HL-60 (cell line): ENCODE results near the gene RAB10.

Experiments
- DNase-seq, 2 experiments: peaks; one replicate each; pipeline ENCODE4 v3.0.0-alpha.2; 2010 to 2020; ENCODE audit warnings: low read depth in 1 of 2, low spot score in 1 of 2
- H3K27ac ChIP-seq: fragments of 250-450 bp; sonication (Bioruptor Pico); replicated peaks from 2 replicates; pipeline ENCODE4 v1.5.1; 2020; ENCODE audit warnings: mild to moderate bottlenecking, moderate library complexity
- H3K27me3 ChIP-seq: fragments of 250-450 bp; sonication (Bioruptor Pico); 2 replicates; pipeline ENCODE4 v1.5.1; 2021; ENCODE audit warnings: mild to moderate bottlenecking, moderate library complexity; ENCODE audit not compliant: insufficient read depth, poor library complexity, severe bottlenecking
- H3K4me3 ChIP-seq: replicated peaks from 2 replicates; pipeline ENCODE4 v1.5.1; 2011; ENCODE audit warnings: mild to moderate bottlenecking, control low read depth, low read length; ENCODE audit not compliant: insufficient read depth
- CTCF ChIP-seq: IDR thresholded peaks from one replicate; pipeline ENCODE4 v1.5.1; 2011; ENCODE audit warnings: low read length, control low read depth, inconsistent platforms; ENCODE audit not compliant: insufficient read depth
- GABPA ChIP-seq: IDR thresholded peaks from 2 replicates; pipeline ENCODE4 v1.6.1; 2012; ENCODE audit warnings: low read depth
- POLR2AphosphoS5 ChIP-seq: IDR thresholded peaks from 2 replicates; pipeline ENCODE4 v1.6.1; 2012; ENCODE audit warnings: low read depth
- SPI1 ChIP-seq: IDR thresholded peaks from 2 replicates; pipeline ENCODE4 v1.6.1; 2012; ENCODE audit warnings: low read depth, mild to moderate bottlenecking, borderline replicate concordance
- TF ChIP-seq, protein P1 (sequence below): IDR thresholded peaks from 2 replicates; pipeline ENCODE4 v1.6.1; 2012; ENCODE audit warnings: low read depth; ENCODE audit not compliant: insufficient replicate concordance

Gene RAB10

GRCh38 chr2:26001743-26002351 lies 32.0 kb upstream of the RAB10 start:
- peak; percentile 44 to 70 for DNase-seq
- Histone ChIP-seq H3K27ac (peak overlapping the region; percentile 87), H3K27me3 (no peaks in the 10 kb centered on the region), H3K4me3 (no peak overlapping the region)
- TF ChIP-seq CTCF (no peak), SPI1 (peak; percentile 5; the same call in 1 of the 2 replicates), POLR2AphosphoS5 (no peak), GABPA (no peak)
- TF ChIP-seq, protein P1, sequence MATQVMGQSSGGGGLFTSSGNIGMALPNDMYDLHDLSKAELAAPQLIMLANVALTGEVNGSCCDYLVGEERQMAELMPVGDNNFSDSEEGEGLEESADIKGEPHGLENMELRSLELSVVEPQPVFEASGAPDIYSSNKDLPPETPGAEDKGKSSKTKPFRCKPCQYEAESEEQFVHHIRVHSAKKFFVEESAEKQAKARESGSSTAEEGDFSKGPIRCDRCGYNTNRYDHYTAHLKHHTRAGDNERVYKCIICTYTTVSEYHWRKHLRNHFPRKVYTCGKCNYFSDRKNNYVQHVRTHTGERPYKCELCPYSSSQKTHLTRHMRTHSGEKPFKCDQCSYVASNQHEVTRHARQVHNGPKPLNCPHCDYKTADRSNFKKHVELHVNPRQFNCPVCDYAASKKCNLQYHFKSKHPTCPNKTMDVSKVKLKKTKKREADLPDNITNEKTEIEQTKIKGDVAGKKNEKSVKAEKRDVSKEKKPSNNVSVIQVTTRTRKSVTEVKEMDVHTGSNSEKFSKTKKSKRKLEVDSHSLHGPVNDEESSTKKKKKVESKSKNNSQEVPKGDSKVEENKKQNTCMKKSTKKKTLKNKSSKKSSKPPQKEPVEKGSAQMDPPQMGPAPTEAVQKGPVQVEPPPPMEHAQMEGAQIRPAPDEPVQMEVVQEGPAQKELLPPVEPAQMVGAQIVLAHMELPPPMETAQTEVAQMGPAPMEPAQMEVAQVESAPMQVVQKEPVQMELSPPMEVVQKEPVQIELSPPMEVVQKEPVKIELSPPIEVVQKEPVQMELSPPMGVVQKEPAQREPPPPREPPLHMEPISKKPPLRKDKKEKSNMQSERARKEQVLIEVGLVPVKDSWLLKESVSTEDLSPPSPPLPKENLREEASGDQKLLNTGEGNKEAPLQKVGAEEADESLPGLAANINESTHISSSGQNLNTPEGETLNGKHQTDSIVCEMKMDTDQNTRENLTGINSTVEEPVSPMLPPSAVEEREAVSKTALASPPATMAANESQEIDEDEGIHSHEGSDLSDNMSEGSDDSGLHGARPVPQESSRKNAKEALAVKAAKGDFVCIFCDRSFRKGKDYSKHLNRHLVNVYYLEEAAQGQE, result no peak

DNA sequence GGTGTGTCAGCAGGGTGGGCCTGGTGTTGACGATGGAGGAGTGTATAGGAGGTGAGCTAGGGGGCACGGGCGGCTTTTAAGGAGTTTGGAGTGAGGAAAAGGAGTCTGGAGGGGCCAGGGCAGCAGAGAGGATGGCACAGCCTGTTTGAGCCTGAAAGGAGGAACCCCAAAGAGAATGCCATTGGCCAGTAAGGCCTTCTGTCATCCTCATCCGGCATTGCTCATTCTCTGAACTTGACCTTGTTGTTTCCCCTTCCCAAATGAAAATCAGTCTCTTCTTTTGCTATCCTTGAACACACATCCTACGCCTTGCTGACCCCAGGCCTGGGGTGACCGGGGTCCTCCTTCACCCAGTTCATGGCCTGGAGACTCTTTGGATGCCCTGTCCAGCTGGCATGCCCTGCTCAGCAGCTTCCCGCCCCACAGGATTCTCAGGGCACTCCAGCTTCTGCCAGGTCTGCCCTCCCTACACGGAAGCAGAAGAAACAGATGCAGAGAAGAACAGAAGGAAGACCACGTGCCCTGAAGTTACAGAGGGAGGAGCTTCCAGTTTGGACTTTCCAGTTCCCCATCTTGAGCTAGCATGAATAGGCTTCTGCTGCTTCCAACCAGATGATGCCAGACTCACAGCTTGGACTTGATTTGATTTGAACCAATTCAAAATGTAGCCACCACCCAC lies 31.1 kb upstream of the RAB10 start:
- peak; percentile 83 to 90 for DNase-seq
- H3K27me3 ChIP-seq, result no peaks in the 10 kb centered on the region
- peak overlapping the region; percentile 87 for H3K27ac ChIP-seq
- TF ChIP-seq CTCF (no peak), GABPA (0 out of 2 replicates have a peak, but pooled peaks have one; percentile 9), POLR2AphosphoS5 (peak; percentile 87), SPI1 (peak; percentile 87)
- TF ChIP-seq, protein P1, result peak; percentile 21
- H3K4me3 ChIP-seq, result no peak overlapping the region

DNA sequence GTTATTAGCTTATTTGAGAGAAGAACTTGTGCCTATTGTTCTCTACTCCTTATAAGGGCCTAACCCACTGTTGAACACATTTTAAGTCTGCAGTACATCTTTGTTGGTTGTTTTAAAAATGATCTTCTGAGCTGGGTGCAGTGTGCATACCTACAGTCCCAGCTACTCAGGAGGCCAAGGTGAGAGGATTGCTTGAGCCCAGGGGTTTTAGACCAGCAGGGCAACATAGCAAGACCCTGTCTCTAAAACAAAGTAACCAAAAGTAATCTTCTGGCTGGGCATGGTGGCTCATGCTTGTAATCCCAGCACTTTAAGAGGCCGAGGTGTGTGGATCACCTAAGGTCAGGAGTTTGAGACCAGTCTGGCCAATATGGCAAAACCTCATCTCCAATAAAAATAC lies 25.8 kb upstream of the RAB10 start:
- H3K27ac ChIP-seq, result peak overlapping the region; percentile 75
- TF ChIP-seq SPI1, result no peak
- no peak for TF ChIP-seq POLR2AphosphoS5
- no peak for TF ChIP-seq CTCF
- TF ChIP-seq GABPA, result no peak
- TF ChIP-seq, protein P1, result no peak
- DNase-seq, result no peak

More for the DNA sequence above, 25.8 kb upstream of the RAB10 start:
- Histone ChIP-seq H3K27me3 (no peaks in the 10 kb centered on the region), H3K4me3 (no peak overlapping the region)
